Thoracic aorta (tissue), 2 donors: ENCODE data around the gene SLC35F1. TPM values are rescaled to one million over a fixed set of nuclear protein-coding genes. Genes with fewer than 3 reads are reported as not detected.
A peak's percentile ranks its signal among the peaks of the same experiment; 100 is the strongest.

Experiments
- ATAC-seq: fragments of 150-250 bp; one replicate; pipeline ENCODE4 v1.8.0; 2017; ENCODE audit warnings: low read depth; ENCODE audit not compliant: insufficient number of reproducible peaks, low FRiP score
- DNase-seq: peaks from one replicate; pipeline ENCODE4 v3.0.0-alpha.2; 2020; ENCODE audit warnings: low spot score
- H3K27ac ChIP-seq, 2 donors: fragments of 200-600 bp; sonication (generic); 1 replicate in 1 of 2; 2 replicates in 1 of 2; pipeline ENCODE4 v1.5.1; 2016; ENCODE audit warnings: mild to moderate bottlenecking in 2 of 2, moderate library complexity in 2 of 2
- H3K27me3 ChIP-seq: fragments of 200-600 bp; sonication (generic); replicated peaks from 2 replicates; pipeline ENCODE4 v1.6.0; 2016; ENCODE audit warnings: mild to moderate bottlenecking; ENCODE audit not compliant: insufficient read depth
- H3K36me3 ChIP-seq: fragments of 200-600 bp; sonication (generic); one replicate; pipeline ENCODE4 v1.5.1; 2016
- H3K4me1 ChIP-seq, 2 donors: fragments of 200-600 bp; sonication (generic); 1 replicate in 1 of 2; 2 replicates in 1 of 2; pipeline versions ENCODE4 v1.5.1 to v1.6.0; 2016; ENCODE audit warnings: low read depth in 2 of 2, mild to moderate bottlenecking in 1 of 2; ENCODE audit not compliant: control insufficient read depth in 1 of 2
- H3K4me3 ChIP-seq: fragments of 200-600 bp; sonication (generic); 2 replicates; pipeline ENCODE4 v1.5.1; 2016; ENCODE audit warnings: mild to moderate bottlenecking
- H3K9me3 ChIP-seq: fragments of 200-600 bp; sonication (generic); 2 replicates; pipeline ENCODE4 v1.5.1; 2016
- CTCF ChIP-seq: fragments of 200-600 bp; sonication (generic); IDR thresholded peaks from one replicate; pipeline ENCODE4 v1.5.1; 2019; ENCODE audit warnings: antibody characterized with exemption
- total RNA-seq, 2 donors: library from RNA; depleted of rRNA; stranded (reverse); fragments of >200 nt; gene quantifications; one replicate each; pipeline versions ENCODE4 v1.1.0 to v1.2.3, GENCODE V29; 2016

SLC35F1 gene
- total RNA-seq, 2 donors from 2014 or later: 0.81 to 3.0 TPM

- H3K27me3 ChIP-seq: no peaks in the 10 kb centered on the region
- H3K9me3 ChIP-seq: no peaks in the 10 kb centered on the region
- H3K36me3 ChIP-seq: no peaks in the 10 kb centered on the region
- no peak for DNase-seq
- H3K4me3 ChIP-seq: no peak overlapping the region
- no peak for ATAC-seq
- peaks cover 28 to 54% of the 10 kb centered on the region in 2 donors for H3K4me1 ChIP-seq
- H3K27ac ChIP-seq: peak overlapping the region; percentile 78 to 81
- no peak for TF ChIP-seq CTCF
Observed at GRCh38 chr6:118299457-118299856, 392.4 kb downstream of the SLC35F1 start.

GRCh38 chr6:118304321-118304720 is 397.3 kb downstream of the SLC35F1 start:
- H3K9me3 ChIP-seq: no peaks in the 10 kb centered on the region
- no peaks in the 10 kb centered on the region for H3K36me3 ChIP-seq
- no peak for DNase-seq
- no peak overlapping the region for H3K4me3 ChIP-seq
- TF ChIP-seq CTCF: no peak
- H3K27me3 ChIP-seq: no peaks in the 10 kb centered on the region
- H3K27ac ChIP-seq: peak overlapping the region; percentile 60 to 86
- no peak for ATAC-seq
- H3K4me1 ChIP-seq: peaks cover 8 to 48% of the 10 kb centered on the region in 2 donors

GRCh38 chr6:118305081-118305480 is 398.0 kb downstream of the SLC35F1 start:
- Histone ChIP-seq H3K4me1 (peaks cover 11 to 51% of the 10 kb centered on the region in 2 donors), H3K9me3 (no peaks in the 10 kb centered on the region), H3K4me3 (no peak overlapping the region), H3K27ac (peak overlapping the region; percentile 84 to 86), H3K27me3 (no peaks in the 10 kb centered on the region), H3K36me3 (no peaks in the 10 kb centered on the region)
- no peak for TF ChIP-seq CTCF
- ATAC-seq: no peak
- DNase-seq: no peak

GRCh38 chr6:118306392-118307238 is 399.6 kb downstream of the SLC35F1 start:
- TF ChIP-seq CTCF: no peak

GRCh38 chr6:118307581-118307980 is 400.5 kb downstream of the SLC35F1 start:
- no peak for TF ChIP-seq CTCF
- H3K27ac ChIP-seq: peak overlapping the region; percentile 84 to 86
- H3K27me3 ChIP-seq: no peaks in the 10 kb centered on the region
- no peak overlapping the region for H3K4me3 ChIP-seq
- peaks cover 12 to 73% of the 10 kb centered on the region in 2 donors for H3K4me1 ChIP-seq
- no peaks in the 10 kb centered on the region for H3K9me3 ChIP-seq
- DNase-seq (peak; percentile 13), ATAC-seq (no peak)
- H3K36me3 ChIP-seq: no peaks in the 10 kb centered on the region

More at GRCh38 chr6:118306392-118307238, 399.6 kb downstream of the SLC35F1 start:
- no peaks in the 10 kb centered on the region for H3K27me3 ChIP-seq
- peaks cover 12 to 64% of the 10 kb centered on the region in 2 donors for H3K4me1 ChIP-seq
- H3K9me3 ChIP-seq: no peaks in the 10 kb centered on the region
- DNase-seq (no peak), ATAC-seq (no peak)
- peak overlapping the region; percentile 84 to 86 for H3K27ac ChIP-seq
- H3K4me3 ChIP-seq: no peak overlapping the region
- no peaks in the 10 kb centered on the region for H3K36me3 ChIP-seq
